AG04450 (cell line): ENCODE results near the gene FANK1. TPM values are rescaled to one million over a fixed set of nuclear protein-coding genes. Genes with fewer than 3 reads are reported as not detected.

ENCODE experiments used
- CTCF ChIA-PET: fragments of 300-600, 350-600 bp; formaldehyde crosslinking; extraction: SDS; loops from one replicate; lab custom pipeline; 2022; ENCODE audit warnings: antibody characterized with exemption, inconsistent platforms; lab: Charles Lee
- POLR2A ChIA-PET: fragments of 350-600 bp; formaldehyde crosslinking; extraction: SDS; loops from one replicate; lab custom pipeline; 2021; ENCODE audit warnings: antibody characterized with exemption, inconsistent platforms; lab: Yijun Ruan, JAX
- DNase-seq: peaks from one replicate; pipeline ENCODE4 v3.0.0-alpha.2; 2011; ENCODE audit warnings: low read depth, low spot score
- H3K27ac ChIP-seq: one replicate; pipeline ENCODE4 v1.5.1; 2012; ENCODE audit warnings: low read depth, low read length, control low read depth
- H3K27me3 ChIP-seq: one replicate; pipeline ENCODE4 v1.6.0; 2012; ENCODE audit warnings: low read length; ENCODE audit not compliant: control insufficient read depth, insufficient read depth
- H3K4me3 ChIP-seq: 2 replicates; pipeline ENCODE4 v1.5.1; 2011; ENCODE audit warnings: mild to moderate bottlenecking, low read depth, low read length, control low read depth
- H3K9me3 ChIP-seq: 2 replicates; pipeline ENCODE4 v1.5.1; 2012; ENCODE audit warnings: low read length; ENCODE audit not compliant: control insufficient read depth, insufficient read depth
- polyA plus RNA-seq: library from polyadenylated mRNA; depleted of rRNA; stranded (reverse); fragments of >200 nt; gene quantifications from 2 replicates; pipeline ENCODE4 v1.2.3, GENCODE V29; 2011
- TF ChIP-seq, protein P1 (sequence below): IDR thresholded peaks from 2 replicates; pipeline ENCODE4 v1.5.1; 2011; ENCODE audit warnings: low read depth, low read length, control low read depth, inconsistent platforms

FANK1 gene
- polyA plus RNA-seq, 1 experiment = 4.0 TPM

DNA sequence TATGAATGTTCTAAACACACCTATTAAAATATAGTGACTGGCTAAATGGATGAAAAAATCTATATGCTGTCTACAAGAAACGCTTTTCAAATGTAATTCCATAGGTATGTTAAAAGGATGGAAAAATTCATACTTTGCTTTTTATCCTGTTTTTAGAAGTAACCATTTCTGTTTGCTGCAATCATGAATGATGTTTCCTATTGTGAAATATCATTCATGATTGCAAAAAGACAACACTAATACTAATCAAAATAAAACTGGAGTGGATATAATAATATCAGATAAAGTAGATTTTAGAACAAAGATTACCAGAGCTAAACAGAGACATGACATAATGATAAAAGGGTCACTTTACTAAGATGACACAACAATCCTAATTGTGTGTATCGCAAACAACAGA, 138.2 kb downstream of the FANK1 start:
- ChIA-PET CTCF (no interaction called here), POLR2A (no interaction called here)
- Histone ChIP-seq H3K27ac (no peak overlapping the region), H3K9me3 (peaks cover 4% of the 10 kb centered on the region; the same call in 1 of the 2 replicates), H3K4me3 (no peak overlapping the region), H3K27me3 (no peaks in the 10 kb centered on the region)
- no peak for DNase-seq
- TF ChIP-seq, protein P1, sequence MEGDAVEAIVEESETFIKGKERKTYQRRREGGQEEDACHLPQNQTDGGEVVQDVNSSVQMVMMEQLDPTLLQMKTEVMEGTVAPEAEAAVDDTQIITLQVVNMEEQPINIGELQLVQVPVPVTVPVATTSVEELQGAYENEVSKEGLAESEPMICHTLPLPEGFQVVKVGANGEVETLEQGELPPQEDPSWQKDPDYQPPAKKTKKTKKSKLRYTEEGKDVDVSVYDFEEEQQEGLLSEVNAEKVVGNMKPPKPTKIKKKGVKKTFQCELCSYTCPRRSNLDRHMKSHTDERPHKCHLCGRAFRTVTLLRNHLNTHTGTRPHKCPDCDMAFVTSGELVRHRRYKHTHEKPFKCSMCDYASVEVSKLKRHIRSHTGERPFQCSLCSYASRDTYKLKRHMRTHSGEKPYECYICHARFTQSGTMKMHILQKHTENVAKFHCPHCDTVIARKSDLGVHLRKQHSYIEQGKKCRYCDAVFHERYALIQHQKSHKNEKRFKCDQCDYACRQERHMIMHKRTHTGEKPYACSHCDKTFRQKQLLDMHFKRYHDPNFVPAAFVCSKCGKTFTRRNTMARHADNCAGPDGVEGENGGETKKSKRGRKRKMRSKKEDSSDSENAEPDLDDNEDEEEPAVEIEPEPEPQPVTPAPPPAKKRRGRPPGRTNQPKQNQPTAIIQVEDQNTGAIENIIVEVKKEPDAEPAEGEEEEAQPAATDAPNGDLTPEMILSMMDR = no peak

DNA sequence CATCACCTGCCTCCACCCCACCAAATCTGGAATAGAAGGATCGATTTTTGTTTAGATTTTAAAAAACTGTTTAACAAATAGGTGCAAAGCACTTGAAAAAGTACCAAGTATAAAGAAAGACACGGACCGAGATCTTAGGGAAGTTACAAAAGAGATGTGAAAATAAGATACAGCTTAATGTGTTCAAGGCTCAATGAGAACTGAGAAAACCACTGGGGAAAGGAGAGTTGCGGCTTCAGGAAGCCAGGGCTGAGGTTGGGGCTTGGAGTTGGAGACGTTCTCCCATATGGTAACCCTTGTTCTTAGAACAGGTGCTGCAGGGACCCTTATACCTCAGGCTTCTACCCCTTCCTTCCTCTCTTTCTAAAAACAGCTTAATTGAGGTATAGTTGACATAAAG, 140.2 kb downstream of the FANK1 start:
- no peak overlapping the region for H3K27ac ChIP-seq
- no peak for DNase-seq
- TF ChIP-seq, protein P1 = no peak
- POLR2A ChIA-PET = no interaction called here
- H3K27me3 ChIP-seq = no peaks in the 10 kb centered on the region
- no peak overlapping the region for H3K4me3 ChIP-seq
- H3K9me3 ChIP-seq = peaks cover 4% of the 10 kb centered on the region; the same call in 1 of the 2 replicates
- CTCF ChIA-PET = no interaction called here

DNA sequence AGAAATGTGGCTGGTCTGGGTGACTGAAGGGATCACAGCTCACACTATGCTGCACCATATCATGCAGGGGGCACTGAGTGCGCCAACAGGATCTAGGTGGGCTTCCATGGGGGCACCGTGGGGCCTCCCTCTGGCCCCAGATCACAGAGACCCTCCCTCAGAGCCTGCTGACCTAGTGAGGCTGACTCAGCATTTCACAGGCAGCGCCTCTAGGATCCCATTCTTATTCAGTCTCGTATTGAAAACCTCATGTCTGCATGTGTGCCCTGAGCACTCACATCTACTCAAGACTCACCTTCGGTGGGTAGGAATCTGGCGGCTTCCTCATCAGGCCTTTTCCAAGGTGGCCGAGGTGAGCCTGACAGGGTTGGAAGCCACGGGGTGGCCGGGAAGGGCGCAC, 141.6 kb downstream of the FANK1 start:
- Histone ChIP-seq H3K4me3 (no peak overlapping the region), H3K9me3 (peaks cover 4% of the 10 kb centered on the region; the same call in 1 of the 2 replicates), H3K27me3 (no peaks in the 10 kb centered on the region), H3K27ac (no peak overlapping the region)
- POLR2A ChIA-PET = no interaction called here
- TF ChIP-seq, protein P1 = no peak
- CTCF ChIA-PET = no interaction called here
- no peak for DNase-seq

DNA sequence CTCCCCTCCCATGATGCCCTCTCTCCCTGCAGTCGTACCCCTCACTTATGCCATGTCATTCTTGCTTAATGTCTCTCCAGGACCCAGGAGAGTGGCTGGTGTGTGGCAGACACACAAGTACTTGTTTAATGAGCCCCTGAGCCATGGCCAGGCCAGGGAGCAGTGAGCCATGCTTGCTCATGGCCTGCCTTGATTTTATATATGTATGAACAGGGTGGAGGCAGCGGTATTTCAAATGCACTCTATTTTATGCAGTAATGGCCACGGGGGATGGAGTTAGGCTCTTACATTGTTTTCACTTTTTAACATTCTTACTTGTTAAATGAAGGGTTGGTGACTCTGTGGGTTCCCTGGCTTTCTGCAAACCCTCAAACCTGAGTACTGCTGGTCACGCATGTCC, 144.8 kb downstream of the FANK1 start:
- ChIA-PET CTCF (interaction anchor here (1.0 kb wide), 1 partner anchor 472 kb away, joined by 3 read pairs; no protein-coding TSS in a partner anchor), POLR2A (no interaction called here)
- Histone ChIP-seq H3K27me3 (no peaks in the 10 kb centered on the region), H3K27ac (no peak overlapping the region), H3K4me3 (no peak overlapping the region), H3K9me3 (no peaks in the 10 kb centered on the region; the same call in 1 of the 2 replicates)
- TF ChIP-seq, protein P1 = no peak
- DNase-seq = no peak

DNA sequence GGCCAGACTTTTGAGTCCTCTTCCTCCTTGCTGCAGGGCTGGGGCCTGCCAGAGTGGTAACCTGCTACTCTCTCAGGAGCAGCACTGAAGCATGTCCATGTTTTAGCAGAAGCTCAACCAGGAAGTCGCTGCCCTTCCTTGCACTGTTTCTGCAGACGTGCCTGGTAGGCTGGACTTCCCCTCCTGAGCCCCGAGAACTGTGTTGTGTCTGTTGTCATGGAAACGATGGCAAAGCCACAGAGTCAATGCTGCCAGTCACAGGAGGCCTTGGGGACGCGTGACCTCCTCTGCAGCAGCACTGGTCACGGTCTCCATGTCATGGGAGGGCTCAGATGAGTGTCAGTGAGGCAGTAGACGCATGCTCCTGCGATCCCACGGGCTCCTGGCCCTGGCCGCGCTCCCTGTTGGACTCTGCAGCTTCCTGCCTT, 145.5 kb downstream of the FANK1 start:
- no peak overlapping the region for H3K27ac ChIP-seq
- no peak for DNase-seq
- CTCF ChIA-PET = interaction anchor here (1.0 kb wide), 1 partner anchor 471 kb away, joined by 3 read pairs; no protein-coding TSS in a partner anchor

More for the DNA sequence above, 145.5 kb downstream of the FANK1 start:
- POLR2A ChIA-PET = no interaction called here
- Histone ChIP-seq H3K4me3 (no peak overlapping the region), H3K9me3 (no peaks in the 10 kb centered on the region; the same call in 1 of the 2 replicates), H3K27me3 (no peaks in the 10 kb centered on the region)
- TF ChIP-seq, protein P1 = no peak
